ENCODE measurements around the gene LSM2.

Gene LSM2

DNA sequence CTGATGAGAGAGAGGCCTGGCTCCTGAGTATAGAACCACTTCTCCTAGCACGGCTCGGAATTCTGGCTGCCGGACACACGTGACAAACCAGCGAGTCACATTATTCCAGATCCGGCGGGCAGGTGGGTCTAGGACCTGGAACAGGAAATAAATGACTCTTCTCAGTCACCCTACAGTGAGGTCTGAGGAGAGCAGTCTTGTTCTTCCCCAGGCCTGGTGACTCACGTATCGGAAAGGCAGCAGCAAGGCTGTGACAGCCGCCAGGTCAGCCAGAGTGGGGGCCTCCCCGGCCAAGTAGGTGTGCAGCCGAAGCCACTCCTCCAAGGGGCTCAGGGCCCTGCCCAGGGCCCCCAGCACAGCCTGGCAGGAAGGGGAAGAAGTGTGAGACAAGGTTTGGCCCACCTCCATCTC lies 14.0 kb downstream of the LSM2 start:
- TF ChIP-seq, protein P1, sequence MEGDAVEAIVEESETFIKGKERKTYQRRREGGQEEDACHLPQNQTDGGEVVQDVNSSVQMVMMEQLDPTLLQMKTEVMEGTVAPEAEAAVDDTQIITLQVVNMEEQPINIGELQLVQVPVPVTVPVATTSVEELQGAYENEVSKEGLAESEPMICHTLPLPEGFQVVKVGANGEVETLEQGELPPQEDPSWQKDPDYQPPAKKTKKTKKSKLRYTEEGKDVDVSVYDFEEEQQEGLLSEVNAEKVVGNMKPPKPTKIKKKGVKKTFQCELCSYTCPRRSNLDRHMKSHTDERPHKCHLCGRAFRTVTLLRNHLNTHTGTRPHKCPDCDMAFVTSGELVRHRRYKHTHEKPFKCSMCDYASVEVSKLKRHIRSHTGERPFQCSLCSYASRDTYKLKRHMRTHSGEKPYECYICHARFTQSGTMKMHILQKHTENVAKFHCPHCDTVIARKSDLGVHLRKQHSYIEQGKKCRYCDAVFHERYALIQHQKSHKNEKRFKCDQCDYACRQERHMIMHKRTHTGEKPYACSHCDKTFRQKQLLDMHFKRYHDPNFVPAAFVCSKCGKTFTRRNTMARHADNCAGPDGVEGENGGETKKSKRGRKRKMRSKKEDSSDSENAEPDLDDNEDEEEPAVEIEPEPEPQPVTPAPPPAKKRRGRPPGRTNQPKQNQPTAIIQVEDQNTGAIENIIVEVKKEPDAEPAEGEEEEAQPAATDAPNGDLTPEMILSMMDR (conservative IDR thresholded peaks at IDR 0.05; ENCODE audit: control insufficient read depth, insufficient read depth, low read depth, low read length): no peak
- H3K4me3 ChIP-seq (ENCODE audit: control insufficient read depth, low read depth, low read length): no peak overlapping the region
- peak; percentile 59 for DNase-seq (ENCODE audit: low read depth)

DNA sequence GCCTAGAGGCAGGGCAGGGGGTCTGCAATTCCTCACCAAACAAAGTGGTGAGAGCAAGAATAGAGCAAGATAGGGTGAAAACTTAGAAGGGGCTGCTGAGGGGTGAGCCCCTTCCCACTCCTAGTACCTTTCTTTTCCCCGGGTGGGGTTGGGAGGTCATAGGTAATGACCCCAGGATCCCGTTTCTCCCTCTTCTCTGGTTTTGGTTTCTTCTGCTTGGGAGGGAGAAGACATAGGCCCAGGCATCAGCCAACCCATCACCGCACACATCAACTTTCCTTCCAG lies 14.7 kb downstream of the LSM2 start:
- TF ChIP-seq, protein P1 (conservative IDR thresholded peaks at IDR 0.05; ENCODE audit: control insufficient read depth, insufficient read depth, low read depth, low read length): no peak
- DNase-seq (ENCODE audit: low read depth): no peak
- no peak overlapping the region for H3K4me3 ChIP-seq (ENCODE audit: control insufficient read depth, low read depth, low read length)

DNA sequence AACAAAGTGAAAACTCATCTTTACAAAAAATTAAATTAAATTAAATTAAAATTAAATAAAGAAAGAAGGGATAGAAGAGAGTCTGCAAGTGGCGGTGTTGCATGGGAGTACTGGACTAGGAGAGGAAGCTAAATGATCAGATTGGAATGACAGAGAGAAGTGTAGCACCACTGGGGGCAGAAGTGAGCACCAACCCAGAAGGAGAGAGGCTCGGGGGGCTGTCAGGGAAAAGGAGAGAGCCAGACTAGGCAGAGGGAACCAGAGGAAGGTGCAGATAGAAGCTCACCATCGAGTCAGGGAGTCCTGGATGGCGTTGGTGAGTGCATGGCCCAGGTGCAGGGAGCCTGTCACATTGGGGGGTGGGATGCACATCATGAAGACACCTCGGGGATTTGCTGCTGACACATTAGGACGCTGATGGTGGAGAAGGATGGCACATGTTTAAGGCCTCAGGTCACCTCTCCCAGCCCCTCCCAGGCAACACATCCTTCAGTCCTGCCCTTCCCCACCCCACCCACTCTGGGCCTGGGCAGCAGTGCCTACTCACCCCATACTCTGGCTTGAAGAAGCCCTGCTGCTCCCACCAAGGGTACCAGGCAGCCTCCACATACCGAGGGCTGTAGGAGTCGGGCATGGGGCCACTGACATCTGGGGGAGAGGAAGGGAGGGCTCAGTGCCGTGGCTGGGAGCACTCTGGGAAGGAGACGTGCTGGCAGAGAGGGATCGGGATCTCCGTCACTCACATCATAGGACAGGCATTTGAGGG lies 15.3 kb downstream of the LSM2 start:
- no peak overlapping the region for H3K4me3 ChIP-seq (ENCODE audit: control insufficient read depth, low read depth, low read length)
- DNase-seq (ENCODE audit: low read depth): peak; percentile 56
- TF ChIP-seq, protein P1 (conservative IDR thresholded peaks at IDR 0.05; ENCODE audit: control insufficient read depth, insufficient read depth, low read depth, low read length): peak; percentile 72

DNA sequence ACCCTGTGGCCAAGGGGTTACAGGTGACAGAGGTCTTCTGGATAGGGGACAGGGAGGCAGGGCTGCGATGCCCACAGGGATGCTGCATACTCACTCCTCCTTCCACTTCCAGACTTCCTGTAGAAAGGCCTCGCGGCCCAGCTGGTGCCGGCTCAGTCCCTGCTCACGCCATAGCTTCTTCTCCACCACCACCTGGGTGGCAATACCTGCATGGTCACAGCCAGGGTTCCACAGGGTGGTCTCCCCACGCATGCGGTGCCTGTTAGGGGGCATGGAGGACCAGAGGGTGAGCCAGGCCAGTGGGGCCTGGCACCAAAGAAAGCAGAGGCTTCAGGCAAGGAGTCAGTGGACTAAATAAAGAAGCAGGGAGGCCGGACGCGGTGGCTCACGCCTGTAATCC lies 21.3 kb downstream of the LSM2 start:
- TF ChIP-seq, protein P1 (conservative IDR thresholded peaks at IDR 0.05; ENCODE audit: control insufficient read depth, insufficient read depth, low read depth, low read length): no peak
- DNase-seq (ENCODE audit: low read depth): no peak
- H3K4me3 ChIP-seq (ENCODE audit: control insufficient read depth, low read depth, low read length): no peak overlapping the region

DNA sequence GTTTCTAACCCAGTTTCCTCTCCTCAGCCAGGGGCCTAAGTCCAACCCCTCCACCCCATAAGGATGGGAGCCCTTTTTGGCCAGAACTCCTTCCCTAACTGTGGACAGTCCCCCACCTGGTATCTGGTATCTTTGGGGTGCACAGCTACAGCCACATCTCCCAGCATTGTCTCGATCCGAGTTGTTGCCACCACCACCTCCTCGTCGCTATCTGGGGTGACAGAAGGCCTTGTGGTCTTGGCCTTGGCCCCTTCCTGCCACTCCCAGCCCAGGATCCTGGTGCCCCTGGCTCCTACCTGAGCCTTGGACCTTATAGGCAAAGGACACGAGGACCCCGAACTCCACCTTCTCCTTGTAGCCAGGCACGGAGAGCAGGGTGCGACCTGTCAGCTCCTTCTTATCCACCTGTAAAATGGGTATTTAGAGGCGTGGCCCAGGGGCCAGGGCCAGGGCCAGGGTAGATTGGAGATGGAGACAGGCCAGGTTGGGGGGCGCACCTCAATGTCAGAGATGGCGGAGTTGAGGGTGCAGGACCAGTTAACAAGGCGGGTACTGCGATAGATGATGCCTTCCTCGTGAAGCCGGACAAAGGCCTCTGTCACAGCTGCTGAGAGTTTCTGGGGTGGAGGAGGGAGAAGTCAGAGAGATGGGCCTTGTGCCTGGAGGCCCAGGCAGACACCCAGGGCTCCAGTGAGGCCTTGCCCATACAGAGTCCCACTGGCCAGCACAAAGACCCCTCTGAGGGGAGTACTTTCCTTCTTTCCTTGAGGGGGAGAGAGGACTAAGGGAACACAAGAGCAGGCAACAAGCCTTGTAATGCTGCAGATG lies 22.5 kb downstream of the LSM2 start:
- TF ChIP-seq, protein P1 (conservative IDR thresholded peaks at IDR 0.05; ENCODE audit: control insufficient read depth, insufficient read depth, low read depth, low read length): no peak
- no peak for DNase-seq (ENCODE audit: low read depth)
- H3K4me3 ChIP-seq (ENCODE audit: control insufficient read depth, low read depth, low read length): no peak overlapping the region

DNA sequence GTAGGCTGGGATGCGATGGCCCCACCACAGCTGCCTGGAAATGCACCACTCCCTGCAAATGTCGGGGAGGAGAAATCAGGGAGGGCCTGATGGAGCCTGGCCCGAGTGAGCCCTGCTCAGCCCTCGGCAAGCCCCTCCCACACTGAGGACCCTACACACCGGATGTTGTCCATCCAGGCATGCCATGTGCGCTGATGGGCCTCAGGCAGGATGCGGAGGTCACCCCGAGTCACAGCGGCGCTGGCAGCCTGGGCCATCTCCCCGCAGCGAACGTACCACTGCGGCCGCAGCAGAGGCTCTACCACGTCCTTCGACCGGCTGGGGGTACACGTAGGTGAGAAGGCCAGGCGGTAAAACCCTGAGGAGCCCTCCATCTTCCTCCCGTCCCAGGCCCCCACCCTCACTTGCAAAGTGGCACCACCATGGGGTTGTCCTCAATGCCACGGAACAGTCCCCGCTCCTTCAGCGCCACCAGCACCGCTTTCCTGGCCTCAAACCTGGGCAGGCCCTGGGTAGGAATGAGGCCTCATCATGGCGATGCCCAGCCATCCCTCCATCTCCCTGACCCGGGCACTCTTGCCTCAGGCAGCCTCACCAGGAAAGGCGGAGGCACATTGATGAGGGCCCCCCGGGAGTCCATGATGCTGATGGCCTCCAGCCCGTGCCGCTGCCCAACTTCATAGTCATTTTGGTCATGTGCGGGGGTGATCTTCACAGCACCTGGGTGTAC lies 24.5 kb downstream of the LSM2 start:
- TF ChIP-seq, protein P1 (conservative IDR thresholded peaks at IDR 0.05; ENCODE audit: control insufficient read depth, insufficient read depth, low read depth, low read length): no peak
- no peak overlapping the region for H3K4me3 ChIP-seq (ENCODE audit: control insufficient read depth, low read depth, low read length)
- no peak for DNase-seq (ENCODE audit: low read depth)

Measured in fibroblast of mammary gland (primary cell).